T-helper 1 cell treated with Interleukin-12 subunit alpha and Interleukin-12 subunit beta and Interleukin-4 antibody, amounts not matched to agents 30 ng/mL and 1 ng/mL, for 36 hours (primary cell): ENCODE results near the gene CTBP1. TPM values are rescaled to one million over a fixed set of nuclear protein-coding genes. Genes with fewer than 3 reads are reported as not detected.

ENCODE experiments used
- intact Hi-C: fragments of 100-400 bp; cut with micrococcal nuclease; formaldehyde crosslinking; loops from one replicate; pipeline ENCODE4 v1.15.1; 2024
- total RNA-seq: library from RNA; stranded (reverse); gene quantifications from 2 replicates; pipeline ENCODE4 v1.2.3, GENCODE V29; 2022

Gene CTBP1
- total RNA-seq, 1 donor from 2014 or later, result 216 TPM

- intact Hi-C loops, result no loop called here
Measured at GRCh38 chr4:1225272-1226143, 23.4 kb downstream of the CTBP1 start.

- intact Hi-C loops, result no loop called here
Measured at GRCh38 chr4:1223841-1224809, 24.8 kb downstream of the CTBP1 start.

- intact Hi-C loops, result no loop called here
Measured at GRCh38 chr4:1222938-1223690, 25.8 kb downstream of the CTBP1 start.

GRCh38 chr4:1222036-1222789 is 26.7 kb downstream of the CTBP1 start:
- intact Hi-C loops, result no loop called here

GRCh38 chr4:1221155-1221870 is 27.6 kb downstream of the CTBP1 start:
- intact Hi-C loops, result no loop called here

- intact Hi-C loops, result no loop called here
Measured at GRCh38 chr4:1220566-1220965, 28.4 kb downstream of the CTBP1 start.

GRCh38 chr4:1219566-1219950 is 29.4 kb downstream of the CTBP1 start:
- intact Hi-C loops, result no loop called here

GRCh38 chr4:1218634-1219565 is 30.0 kb downstream of the CTBP1 start:
- intact Hi-C loops, result no loop called here

- intact Hi-C loops, result loop anchor here (1.0 to 2.0 kb wide), 4 partner anchors 15 to 87 kb away; no protein-coding TSS in a partner anchor
Measured at GRCh38 chr4:1217366-1217765, 31.6 kb downstream of the CTBP1 start.

GRCh38 chr4:1216869-1217294 is 32.0 kb downstream of the CTBP1 start:
- intact Hi-C loops, result loop anchor here (1.0 to 2.0 kb wide), 4 partner anchors 15 to 86 kb away; no protein-coding TSS in a partner anchor

- intact Hi-C loops, result loop anchor here (2.0 kb wide), 2 partner anchors 51 to 85 kb away; no protein-coding TSS in a partner anchor
Measured at GRCh38 chr4:1216076-1216614, 32.8 kb downstream of the CTBP1 start.

GRCh38 chr4:1215141-1216075 is 33.5 kb downstream of the CTBP1 start:
- intact Hi-C loops, result loop anchor here (2.0 kb wide), 2 partner anchors 51 to 85 kb away; no protein-coding TSS in a partner anchor

GRCh38 chr4:1214101-1215095 is 34.5 kb downstream of the CTBP1 start:
- intact Hi-C loops, result no loop called here

- intact Hi-C loops, result no loop called here
Measured at GRCh38 chr4:1213336-1213995, 35.5 kb downstream of the CTBP1 start.
